A172 (cell line): Measurements from ENCODE around the gene CYP51A1. TPM values are rescaled to one million over a fixed set of nuclear protein-coding genes. Genes with fewer than 3 reads are reported as not detected.
A peak's percentile ranks its signal among the peaks of the same experiment; 100 is the strongest.
"Not testable (repeated sequence)": the region's sequence is repeated elsewhere in the genome, so short reads cannot be mapped to it uniquely, and the experiment has no call there.

Experiments used
- DNase-seq: peaks from one replicate; pipeline ENCODE4 v3.0.0-alpha.2; 2015; ENCODE audit warnings: low spot score
- total RNA-seq: library from RNA; depleted of rRNA; stranded (reverse); fragments of >200 nt; shearing (Covaris generic); gene quantifications from 2 replicates; pipeline ENCODE4 v1.2.3, GENCODE V29; 2014; rRNA removed

Gene CYP51A1
- 67.9 and 78.6 TPM in 2 replicates for total RNA-seq

- peak; percentile 80 for DNase-seq
Measured at GRCh38 chr7:92134271-92135051, at the start of gene CYP51A1. Gene CYP51A1, minus strand, starts transcription at chr7:92134477. Its CDS starts 113 bp downstream, at chr7:92134364.

DNA sequence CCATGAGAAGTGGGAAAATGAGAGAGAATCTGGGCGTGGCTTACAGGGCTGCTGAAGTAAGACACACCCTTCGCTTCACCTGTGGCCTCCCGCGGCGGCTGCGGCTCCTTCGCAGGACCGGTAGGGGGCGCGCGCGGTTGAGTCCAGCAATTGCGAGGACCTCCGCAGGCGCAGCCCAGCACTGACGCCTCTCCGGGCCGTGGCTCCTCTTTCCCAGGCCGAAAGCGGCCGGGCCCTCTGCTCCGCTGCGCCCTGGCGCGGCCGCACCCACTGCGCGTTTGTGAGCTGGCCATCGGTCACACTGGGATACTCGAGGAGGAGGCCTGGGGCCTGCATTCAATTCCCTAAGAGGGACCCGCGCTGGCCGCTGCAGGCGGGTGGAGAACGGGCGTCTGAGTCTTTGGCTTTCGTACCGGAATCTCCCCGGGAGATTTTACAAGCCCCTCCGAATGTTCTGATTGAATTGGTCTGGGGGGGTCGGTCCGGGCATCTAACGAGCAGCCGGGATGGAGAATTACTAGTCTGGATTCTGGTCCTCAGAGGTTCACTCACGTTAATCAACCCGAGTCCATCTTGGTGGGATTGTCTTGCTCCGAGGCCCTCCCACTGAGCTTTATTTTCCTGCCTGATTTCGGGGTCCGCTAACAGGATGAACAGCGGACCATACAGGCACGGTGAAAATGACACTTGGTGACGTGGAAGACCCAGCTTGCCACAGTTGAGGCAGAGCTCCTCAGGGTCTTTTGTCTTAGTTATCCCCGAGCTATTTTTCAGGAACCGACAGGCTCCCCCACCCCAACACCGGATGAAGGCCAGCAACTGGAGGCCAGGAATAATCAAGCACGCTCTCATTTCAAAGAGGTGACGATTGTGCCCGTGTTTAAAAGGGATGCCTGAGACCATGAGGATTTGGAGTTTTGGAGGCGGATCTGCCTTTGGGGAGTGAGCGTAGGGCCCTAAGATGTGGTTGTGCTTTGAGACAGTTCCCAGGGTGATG lies 44.9 kb upstream of the CYP51A1 start, which contains the start of gene LRRD1:
TSS of gene LRRD1 (minus strand) at position 215 of the 997 bp plus-strand sequence. CDS start 13,940 bp downstream, outside the sequence.
- peak; percentile 66 for DNase-seq

GRCh38 chr7:92177362-92177761 lies 43.1 kb upstream of the CYP51A1 start:
- DNase-seq = peak; percentile 55

DNA sequence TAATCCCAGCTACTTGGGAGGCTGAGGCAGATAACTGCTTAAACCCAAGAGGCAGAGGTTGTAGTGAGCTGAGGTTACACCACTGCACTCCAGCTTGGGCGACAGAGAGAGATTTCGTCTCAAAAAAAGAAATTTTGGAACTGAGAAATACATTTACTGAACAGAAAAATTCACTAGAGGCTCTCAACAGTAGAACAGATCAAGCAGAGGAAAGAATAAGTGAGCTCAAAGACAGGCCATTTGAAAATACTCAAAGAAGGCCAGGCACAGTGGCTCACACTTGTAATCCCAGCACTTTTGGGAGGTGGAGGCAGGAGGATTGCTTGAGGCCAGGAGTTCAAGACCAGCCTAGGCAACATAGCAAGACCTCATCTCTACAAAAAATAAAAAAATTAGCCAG lies 35.3 kb upstream of the CYP51A1 start:
- DNase-seq = not testable (repeated sequence)

GRCh38 chr7:92161271-92161670 lies 27.0 kb upstream of the CYP51A1 start:
- no peak for DNase-seq

DNA sequence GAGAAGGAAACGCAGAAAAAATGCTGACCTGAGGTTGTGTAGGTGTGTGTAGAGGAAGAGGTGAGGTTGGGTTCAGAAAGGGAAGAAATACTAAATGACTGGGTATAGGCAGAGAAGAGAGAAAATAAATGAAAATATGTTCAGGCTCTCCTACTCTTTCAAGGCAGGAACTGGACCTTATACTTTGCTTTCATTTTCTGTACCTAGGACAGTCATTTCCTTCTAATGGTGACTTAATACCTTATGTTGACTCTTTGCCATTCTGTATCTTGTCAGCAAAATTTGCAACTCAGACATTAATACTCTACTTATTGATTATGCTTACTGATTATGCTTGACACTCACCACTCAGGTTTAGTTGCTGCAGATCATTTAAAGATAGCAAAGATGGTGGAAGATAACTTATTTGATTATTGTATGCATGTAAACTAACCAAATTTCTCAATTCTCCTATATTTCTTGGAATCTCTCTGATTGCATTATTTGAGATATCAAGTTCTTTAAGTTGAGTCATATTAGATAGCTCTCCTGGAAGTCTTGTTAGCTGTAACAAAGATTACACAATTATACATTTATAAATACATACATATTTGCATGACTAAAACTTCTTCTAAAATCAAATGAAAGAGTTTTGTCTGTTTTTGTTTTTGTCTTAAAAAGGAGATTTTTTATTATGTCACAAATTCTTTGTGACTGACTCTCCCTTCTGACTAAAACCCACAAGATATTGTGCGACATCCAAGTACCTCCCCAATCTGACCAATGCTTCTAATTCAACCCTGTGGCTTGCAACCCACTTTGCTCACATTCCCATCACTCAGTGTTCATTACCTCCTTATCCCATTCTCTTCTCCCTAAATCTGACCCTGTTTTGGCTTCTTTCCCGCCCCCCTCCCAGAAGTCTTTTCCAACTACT lies 24.6 kb upstream of the CYP51A1 start:
- peak; percentile 71 for DNase-seq

DNA sequence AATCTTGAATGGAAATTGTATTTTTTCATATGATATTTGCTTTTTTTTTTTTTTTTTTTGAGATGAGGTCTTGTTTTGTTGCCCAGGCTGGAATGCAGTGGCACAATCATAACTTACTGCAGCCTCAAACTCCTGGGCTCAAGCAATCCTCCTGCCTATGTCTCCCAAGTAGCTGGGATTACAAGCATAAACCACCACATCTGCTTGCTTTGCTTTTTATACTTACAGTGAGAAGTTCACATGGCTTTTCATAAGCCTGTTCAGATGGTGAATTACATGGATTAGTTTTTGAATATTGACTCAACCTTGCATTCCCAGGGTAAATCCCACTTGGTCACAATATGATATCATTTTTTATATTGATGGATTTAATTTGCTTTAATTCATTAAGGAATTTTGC lies 22.7 kb upstream of the CYP51A1 start:
- DNase-seq = no peak

DNA sequence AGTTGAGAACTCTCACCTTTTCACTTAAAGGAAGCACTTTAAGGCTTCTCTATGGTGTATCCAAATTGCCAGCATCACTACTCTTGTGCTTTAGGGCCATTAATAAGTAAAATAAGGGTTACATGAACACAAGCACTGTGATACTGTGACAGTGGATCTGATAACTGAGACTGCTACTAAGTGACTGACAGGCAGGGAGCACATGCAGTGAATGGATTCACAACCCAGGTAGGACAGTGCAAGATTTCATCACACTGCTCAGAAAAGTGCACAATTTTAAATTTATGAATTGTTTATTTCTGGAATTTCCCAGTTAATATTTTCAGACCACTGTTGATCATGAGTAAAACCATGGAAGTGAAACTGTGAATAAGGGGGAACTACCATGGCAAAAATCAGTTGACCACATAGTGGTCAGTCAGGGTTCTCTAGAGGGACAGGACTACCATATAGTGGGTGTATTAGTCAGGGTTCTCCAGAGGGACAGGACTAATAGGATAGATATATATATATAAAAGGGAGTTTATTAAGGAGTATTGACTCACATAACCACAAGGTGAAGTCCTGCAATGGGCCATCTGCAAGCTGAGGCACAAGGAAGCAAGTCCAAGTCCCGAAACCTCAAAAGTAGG lies 20.9 kb upstream of the CYP51A1 start:
- no peak for DNase-seq

DNA sequence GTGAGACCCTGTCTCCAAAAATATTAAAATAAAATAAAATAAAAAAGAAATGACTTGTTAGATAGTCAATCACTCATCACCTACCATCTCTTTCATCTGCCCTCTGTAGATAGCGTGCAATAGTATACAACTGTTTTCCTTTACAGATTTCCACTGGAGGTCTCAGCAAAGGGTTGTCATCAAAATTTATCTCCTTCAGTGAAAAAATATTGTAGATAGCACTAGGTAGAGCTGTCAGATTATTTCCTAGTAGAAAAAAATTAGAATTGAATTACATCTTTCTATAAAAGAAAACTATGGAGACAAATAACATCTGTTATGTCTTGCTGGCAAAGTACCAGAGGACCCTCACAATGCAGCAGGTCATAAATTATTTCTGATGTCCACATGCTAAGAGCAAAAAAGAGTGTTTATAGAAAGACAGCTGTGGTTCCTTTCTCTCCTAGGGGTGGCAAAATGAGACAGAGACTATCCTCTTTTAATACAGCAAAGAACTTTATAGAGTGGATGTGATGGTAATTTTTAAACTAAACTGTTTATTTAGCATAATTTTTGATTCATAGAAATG lies 16.3 kb upstream of the CYP51A1 start:
- DNase-seq = no peak

GRCh38 chr7:92149736-92150239 lies 15.5 kb upstream of the CYP51A1 start:
- no peak for DNase-seq

- not testable (repeated sequence) for DNase-seq
Measured at GRCh38 chr7:92143192-92143880, 9.1 kb upstream of the CYP51A1 start.

DNA sequence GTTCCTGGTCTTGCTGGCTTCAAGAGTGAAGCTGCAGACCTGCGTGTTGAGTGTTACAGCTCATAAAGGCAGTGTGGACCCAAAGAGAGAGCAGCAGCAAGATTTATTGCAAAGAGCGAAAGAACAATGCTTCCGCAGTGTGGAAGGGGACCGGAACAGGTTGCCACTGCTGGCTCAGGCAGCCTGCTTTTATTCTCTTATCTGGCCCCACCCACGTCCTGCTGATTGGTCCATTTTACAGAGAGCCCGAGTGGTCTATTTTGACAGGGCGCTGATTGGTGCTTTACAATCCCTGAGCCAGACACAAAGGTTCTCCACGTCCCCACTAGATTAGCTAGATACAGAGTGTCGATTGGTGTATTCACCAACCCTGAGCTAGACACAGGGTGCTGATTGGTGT lies 8.5 kb upstream of the CYP51A1 start:
- not testable (repeated sequence) for DNase-seq

- no peak for DNase-seq
Measured at GRCh38 chr7:92141161-92141560, 6.9 kb upstream of the CYP51A1 start.

DNA sequence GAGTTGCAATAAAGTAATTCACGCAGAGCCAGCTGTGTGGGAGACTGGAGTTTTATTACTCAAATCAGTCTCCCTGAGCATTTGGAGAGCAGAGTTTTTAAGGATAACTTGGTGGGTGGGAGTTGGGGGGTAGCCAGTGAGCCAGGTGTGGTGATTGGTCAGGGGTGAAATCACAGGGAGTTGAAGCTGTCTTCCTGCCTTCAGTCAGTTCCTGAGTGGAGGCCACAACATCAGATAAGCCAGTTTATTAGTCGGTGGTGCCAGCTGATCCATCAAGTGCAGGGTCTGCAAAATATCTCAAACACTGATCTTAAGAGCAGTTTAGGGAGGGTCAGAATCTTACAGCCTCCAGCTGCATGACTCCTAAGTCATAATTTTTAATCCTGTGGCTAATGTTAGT lies 3.3 kb upstream of the CYP51A1 start:
- peak; percentile 11 for DNase-seq

DNA sequence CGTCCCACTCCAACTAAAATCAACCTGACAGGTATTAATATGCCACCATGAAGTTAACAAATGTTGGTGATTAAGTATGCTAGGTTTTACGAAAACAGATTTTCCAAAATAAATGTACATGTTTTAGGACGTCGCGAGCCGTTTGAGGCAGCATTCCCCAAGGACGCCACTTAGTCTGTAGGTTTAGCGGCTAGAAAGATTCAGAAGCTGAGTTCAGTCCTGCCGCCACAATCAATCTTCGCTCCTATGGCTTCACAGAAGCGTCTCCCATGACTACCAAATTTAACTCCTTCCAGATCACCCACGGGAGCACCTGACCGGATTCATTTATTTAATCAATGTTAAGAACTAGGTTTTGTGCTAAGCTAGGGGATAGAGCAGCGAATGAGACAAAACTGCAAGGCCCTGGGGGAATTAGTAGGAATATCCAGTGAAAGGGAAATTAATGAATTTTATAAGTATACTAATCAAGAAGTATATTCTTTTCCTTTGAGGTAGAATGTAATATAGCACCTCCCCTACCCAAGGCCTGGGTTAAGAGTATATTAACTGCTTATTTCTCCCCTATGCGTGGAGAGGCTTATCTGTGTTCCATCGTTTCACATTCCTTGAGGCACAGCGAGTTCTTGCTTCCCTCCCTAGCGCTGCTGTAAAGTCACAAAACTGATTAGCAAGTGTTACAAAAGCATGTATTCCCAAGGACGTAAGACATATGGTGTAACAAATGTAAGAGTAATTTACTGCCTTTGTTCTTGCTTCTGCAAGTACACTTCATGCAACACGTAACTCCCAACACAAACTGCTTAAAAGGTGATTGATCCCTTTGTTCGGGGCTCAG lies 994 bp upstream of the CYP51A1 start:
- DNase-seq = peak; percentile 8

GRCh38 chr7:92133737-92134270 lies 473 bp downstream of the CYP51A1 start:
- DNase-seq = no peak

DNA sequence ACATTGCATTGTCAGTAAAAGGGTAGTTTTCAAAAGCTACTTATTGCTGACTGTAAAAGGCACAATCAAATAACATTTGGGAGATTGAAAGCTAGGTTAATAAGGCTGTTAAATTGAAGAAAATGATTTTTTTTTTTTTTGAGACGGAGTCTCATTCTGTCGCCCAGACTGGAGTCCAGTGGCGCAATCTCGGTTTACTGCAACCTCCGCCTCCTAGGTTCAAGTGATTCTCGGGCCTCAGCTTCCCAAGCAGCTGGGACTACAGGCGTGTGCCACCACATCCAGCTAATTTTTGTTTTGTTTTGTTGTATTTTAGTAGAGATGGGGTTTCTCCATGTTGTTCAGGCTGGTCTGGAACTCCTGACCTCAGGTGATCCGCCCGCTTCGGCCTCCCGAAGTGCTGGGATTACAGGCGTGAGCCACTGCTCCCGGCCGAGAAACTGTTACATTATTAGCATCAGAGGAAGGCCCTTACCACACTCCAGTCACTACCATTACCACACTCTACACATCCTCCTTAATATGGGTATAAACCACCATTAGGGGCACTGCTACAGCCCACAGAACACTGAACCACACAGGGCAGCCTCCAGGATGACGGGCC lies 1.0 kb downstream of the CYP51A1 start:
- no peak for DNase-seq

GRCh38 chr7:92131764-92132330 lies 2.4 kb downstream of the CYP51A1 start:
- DNase-seq = no peak
